ENCODE data around the gene SRRM5.
A peak's percentile ranks its signal among the peaks of the same experiment; 100 is the strongest.
"Not testable (repeated sequence)": the region's sequence is repeated elsewhere in the genome, so short reads cannot be mapped to it uniquely, and the experiment has no call there.

SRRM5 gene, protein sequence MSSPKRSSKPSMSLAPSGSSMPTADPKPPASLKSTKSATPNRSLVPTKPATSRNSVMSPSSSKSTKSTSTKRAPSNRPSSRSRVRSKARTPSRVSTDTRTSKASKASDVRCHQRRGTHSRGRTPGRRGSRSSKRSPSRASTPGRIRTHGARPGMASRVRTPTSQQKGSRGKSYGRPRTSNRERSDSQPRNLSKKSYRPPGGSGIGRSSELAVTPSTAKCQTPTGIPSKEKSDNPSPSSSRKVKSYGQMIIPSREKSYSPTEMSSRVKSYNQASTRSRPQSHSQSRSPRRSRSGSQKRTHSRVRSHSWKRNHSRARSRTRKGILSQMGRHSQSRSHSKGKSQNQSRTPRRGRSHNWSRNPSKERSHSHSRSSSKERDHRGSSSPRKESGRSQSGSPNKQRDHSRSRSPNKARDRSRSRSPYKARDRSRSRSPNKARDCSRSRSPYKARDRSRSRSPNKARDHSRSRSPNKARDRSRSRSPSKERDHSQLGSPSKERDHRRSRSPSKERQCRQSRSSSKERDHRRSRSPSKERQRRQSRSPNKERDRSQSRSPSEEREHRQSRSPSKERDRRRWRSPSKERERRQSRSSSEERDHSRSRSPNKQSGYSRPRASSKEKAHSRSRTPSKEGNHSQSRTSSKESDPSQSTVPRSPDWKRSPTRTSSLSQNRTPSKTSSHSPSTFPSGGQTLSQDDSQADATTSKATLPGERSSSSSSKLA

DNA sequence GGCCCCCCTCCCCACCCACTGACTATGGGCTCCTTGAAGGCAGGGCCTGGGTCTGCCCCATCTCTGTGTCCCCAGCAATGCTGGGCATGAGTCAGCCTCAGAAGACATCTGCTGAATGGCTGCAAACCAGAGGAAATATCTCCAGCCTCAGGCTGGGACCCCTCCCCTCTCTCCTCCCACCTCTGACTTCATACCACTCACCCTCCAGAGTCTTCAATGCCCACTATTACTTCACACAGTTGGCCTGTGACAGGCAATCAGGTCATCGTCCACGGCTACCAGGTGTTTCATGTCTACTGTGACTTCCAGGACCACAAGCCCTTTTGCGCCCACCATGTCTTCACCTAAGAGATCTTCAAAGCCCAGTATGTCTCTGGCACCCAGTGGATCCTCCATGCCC is at the start of gene SRRM5:
SRRM5 (plus strand) TSS at position 301 of the 400 bp plus-strand sequence; CDS start at position 335, 34 bp downstream.
- DNase-seq (ENCODE audit: low read depth) = no peak

DNA sequence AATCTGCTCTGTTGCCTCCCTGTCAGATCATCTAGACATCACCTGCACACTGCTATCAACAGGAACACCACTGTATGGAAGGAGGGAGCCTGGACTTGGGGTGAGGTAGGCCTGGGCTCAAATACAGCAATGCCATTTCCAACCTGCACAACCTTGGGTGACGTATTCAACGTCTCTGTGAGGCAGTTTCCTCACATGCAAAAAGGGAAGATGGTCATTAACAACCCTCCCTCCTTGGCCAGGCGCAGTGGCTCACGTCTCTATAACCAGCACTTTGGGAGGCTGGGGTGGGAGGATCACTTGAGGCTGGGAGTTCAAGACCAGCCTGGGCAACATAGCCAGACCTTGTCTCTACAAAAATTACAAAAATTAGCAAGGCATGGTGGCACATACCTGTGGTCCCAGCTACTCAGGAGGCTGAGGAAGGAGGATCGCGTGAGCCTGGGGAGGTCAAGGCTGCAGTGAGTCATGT is 49.6 kb upstream of the SRRM5 start:
- no peak for DNase-seq (ENCODE audit: low read depth)

DNA sequence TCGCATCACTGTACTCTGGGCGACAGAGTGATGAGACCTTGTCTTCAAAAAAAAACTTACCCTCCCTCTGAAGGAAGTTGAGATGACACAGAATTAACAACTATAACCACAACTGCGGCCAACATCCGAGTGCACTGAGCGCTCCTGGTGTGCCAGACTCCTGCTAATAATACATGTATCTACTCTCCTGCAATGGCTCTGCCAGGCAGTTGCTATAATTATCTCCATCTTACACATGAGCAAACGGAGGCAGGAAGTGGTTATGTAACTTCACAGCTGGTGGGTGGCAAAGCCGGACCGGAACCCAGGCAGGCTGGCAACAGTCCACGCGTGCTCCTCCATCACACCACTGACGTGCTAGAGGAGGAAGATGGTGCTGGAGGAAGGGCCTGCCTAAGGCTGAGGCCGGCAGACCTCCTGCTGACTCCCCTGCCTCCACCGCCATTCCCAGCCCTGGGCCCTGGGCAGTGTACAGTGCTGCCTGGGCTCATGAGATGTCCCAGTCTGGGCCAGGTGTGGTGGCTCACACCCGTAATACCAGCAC is 49.1 kb upstream of the SRRM5 start:
- peak; percentile 73 for DNase-seq (ENCODE audit: low read depth)

DNA sequence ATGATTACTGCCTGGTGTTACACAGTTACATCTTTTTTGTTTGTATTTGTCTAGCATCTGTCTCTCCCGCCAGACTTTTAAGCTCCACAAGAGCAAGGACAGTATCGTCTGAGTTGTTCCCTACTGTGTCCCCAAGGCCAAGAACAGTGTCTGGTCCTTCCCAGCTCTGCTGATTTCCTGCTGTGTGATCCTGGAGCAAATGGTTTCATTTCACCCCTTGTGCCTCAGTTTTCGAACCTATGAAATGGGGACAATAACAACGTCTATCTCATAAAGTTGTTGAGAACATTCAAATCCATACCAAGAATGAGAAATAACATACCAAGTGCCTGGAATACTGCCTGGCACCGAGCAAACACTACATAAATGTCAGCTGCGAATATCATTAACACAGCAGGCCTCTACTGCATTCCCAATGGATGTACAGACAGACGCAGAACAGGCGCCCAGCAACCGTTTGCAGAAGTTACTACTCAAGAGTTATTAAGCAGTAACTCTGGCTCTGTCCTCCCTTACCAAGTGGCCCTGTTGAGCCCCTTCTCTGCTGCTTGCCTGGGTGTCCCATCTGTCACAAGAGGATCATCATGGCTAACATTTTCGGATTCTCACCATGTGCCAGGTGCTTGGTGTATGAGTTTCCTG is 48.0 kb upstream of the SRRM5 start:
- no peak for DNase-seq (ENCODE audit: low read depth)

DNA sequence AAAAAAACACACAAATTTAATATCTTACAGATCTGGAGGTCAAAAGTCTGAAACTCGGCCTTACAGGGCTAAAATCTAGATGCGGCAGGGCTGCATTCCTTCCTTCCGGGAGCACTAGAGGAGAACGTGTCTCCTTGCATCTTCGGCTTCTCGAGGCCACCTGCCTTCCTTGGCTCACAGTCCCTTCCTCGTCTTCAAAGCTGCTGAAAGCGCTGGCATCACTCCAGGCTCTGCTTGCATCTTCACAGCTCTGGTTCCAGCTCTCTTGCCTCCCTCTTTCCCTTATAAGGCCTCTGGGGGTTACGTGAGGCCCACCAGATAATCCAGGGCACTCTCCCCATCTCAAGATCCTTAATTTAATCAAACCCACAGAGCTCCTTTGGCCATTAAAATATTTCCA is 47.1 kb upstream of the SRRM5 start:
- DNase-seq (ENCODE audit: low read depth) = no peak

DNA sequence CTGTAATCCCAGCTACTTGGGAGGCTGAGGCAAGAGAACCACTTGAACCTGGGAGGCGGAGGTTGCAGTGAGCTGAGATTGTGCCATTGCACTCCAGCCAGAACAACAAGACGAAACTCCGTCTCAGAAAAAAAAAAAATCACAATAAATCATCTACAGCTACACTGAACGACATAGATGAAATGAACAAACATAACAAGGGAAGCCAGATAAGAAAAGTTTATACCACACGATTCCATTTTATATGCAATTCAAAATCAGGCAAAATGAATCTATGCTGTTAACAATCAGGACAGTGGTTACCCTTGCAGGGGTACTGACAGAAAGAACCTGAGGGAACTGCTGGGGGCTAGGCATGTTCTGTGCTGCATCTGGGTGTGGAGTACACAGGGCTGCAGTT is 42.2 kb upstream of the SRRM5 start:
- DNase-seq (ENCODE audit: low read depth) = no peak

DNA sequence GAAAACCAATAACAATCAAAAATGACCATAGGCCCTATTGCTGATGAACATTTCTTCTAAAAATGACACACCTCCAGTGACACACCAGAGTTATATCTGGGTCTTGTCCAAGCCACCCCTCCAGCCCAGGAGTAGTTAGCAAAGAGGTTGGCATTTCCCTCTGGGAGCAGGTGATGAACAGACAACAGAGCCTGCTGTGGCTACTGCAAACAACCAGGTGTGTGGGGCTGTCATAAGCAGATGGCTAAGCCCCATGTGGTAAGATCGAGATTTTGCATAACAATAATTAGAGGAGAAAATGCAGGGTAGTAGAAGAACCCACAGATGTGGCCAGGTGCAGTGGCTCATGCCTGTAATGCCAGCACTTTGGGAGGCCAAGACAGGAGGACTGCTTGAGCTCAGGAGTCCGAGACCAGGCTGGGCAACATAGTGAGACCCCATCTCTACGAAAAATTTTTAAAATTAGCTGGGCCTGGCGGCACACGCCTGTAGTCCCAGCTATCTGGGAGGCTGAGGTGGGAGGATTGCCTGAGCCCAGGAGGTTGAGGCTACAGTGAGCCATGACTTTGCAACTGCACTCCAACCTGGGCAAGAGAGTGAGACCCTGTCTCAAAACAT is 41.6 kb upstream of the SRRM5 start:
- no peak for DNase-seq (ENCODE audit: low read depth)

DNA sequence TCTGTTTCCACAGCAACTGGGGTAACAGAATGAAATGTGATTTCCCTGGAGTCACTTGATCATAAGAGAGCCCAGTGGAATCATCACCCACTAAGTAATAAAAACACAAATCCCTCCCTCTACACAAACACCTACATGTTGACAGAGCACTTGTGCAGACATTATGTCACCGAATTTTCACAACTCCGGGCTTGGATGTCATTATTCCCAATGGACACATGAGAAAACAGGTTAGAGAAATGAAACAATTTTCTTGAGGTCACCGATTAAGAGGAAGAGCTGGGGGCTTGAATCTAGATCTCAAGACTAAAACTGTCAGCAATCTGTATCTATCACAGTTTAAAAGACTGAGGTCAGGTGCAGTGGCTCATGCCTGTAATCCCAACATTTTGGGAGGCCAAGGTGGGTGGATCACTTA is 39.7 kb upstream of the SRRM5 start:
- no peak for DNase-seq (ENCODE audit: low read depth)

DNA sequence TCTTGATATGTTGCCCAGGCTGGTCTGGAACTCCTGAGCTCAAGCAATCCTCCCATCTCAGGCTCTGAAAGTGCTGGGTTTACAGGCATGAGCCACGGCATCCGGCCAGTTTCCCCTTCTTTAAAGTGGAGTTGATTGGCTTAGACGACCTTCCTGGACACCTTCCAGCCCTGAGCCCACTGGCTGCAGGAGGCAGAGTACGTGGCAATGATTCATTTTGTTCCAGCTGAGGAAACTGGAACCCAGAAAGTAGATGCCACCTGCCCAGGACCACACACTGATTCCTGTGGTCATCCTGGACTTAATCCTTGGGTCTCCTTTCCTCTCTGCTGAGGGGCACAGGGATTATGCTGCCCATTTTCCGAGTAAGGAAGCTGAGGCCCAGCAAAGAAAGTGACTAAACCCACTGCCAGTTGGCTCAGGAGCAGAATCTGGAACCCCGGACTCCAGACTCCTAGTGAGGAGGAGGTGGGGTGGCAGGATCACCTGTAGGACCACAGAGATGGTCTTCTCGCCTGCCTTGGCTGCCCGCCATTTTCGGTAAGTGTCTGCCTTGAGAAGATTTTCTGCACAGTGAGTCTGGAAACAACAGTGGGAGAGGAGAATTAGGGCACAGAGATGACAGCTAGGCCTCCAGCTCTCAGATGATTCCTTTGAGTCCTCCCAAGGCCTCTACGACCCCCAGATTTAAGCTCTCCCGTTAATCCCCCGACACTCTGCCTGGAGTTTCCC is 37.3 kb upstream of the SRRM5 start:
- DNase-seq (ENCODE audit: low read depth) = no peak

DNA sequence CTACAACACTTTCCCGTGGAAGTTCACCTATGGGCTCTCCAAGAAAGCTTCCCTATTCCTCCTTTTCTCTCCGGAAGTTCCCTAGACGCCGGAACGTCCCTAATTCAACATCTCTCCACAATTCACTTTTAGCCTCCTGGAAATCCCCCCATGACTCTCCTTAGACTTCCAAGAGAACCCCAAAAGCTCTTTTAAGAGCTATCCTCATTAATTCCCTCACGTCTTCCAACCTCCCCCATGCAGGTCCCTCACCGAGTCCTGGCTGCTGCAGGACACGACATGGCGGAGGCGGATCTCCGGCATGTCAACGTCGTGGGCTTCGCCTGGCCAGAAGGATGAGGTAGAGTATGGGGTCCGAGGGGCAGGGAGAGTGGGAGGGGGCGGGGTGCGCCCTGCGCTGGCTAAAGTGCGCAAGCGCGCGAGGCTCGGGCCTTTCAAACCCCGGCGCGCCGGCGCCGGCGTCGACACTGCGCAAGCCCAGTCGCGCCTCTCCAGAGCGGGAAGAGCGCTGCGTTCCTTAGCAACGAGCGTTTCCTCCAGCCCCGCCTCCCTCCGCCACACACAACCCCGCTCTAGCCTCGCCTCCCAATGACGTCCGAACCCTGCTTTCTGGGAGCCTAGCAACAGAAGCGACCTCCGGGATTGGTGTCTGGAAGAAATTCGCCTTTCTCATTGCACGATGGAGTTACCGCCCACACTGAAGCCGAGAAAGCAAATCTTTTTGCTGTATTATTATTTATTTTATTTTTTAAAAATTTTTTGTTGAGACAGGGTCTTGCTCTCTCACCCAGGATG is 36.5 kb upstream of the SRRM5 start, which contains the start of the genes PINLYP and XRCC1:
PINLYP (plus strand) TSS at position 646 of the 795 bp plus-strand sequence. CDS start 1,391 bp downstream, outside the sequence.
XRCC1 (minus strand) TSS at position 372 of the 795 bp plus-strand sequence; CDS start at position 303, 69 bp downstream.
- peak; percentile 98 for DNase-seq (ENCODE audit: low read depth)

DNA sequence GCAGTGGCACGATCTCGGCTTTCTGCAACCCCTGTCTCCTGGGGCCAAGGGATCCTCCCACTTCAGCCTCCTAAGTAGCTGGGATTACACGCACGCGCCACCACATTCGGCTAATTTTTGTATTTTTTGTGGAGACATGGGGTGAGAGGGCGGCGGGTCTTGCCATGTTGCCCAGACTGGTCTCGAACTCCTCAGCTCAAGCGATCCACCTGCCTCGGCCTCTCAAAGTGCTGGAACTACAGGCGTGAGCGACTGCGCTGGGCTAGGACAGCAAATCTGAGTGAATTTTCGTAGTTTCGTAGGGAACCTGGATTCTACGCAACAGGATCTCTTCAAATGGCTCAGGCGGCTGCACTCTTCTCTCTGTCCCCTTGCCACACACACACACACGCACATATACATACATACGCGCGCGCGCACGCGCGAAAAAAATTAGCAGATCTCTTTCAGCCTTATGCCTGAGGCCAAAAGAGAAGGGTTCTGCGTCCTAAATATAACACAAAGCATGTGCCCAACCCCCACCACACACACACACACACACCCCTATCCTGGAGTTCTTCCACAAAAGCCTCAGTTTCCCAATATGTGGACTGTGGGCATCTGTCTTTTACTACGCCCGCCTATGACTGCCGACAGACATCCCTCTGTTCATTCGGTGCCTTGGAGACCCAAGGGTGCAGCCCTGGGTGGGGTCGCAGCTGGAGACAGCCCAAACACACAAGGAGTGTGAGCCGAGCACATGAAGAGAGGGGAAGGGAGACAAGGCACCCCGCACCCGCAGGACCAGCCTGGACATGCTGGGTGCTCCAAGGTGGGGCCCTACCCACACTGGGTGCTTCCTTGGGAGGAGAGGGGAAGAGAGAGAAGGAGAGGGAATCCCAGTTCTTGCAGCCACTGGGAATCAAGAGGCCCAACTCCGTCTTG is 35.7 kb upstream of the SRRM5 start:
- DNase-seq (ENCODE audit: low read depth) = no peak

DNA sequence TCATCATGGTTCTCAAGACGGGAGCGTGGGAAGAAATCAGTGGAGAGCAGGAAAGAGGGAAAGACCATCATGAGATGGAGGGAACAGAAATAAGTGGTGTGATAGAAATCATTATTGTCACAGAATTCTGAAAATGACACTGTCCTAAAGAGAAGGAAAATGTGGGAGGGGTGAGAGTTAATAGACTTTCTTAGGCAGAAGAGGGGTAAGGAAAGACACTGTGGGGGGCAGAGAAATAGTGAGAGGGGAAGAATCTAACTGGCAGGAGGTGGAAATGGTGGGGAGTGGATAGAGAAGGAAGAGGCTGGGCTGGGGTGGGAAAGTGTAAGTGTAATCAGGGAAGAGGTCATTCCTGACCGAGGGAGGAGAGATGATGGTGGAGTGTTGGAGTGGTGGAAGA is 33.1 kb upstream of the SRRM5 start:
- DNase-seq (ENCODE audit: low read depth) = no peak

DNA sequence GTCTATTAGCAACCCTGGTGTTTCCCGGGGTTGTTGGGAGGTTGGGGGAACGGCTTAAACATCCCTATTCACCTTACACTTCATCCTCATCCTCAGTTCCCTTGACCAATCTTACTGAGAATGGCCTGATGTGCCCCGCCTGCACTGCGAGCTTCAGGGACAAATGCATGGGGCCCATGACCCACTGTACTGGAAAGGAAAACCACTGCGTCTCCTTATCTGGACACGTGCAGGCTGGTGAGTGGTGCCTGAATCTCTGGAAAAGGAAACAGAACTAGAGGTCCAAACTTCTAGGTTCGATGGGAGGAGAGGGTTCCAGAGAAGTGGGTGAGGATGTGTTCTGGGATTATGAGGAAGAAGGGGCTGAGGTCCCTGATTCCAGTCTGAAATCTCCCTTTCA is 30.4 kb upstream of the SRRM5 start:
- DNase-seq (ENCODE audit: low read depth) = no peak

DNA sequence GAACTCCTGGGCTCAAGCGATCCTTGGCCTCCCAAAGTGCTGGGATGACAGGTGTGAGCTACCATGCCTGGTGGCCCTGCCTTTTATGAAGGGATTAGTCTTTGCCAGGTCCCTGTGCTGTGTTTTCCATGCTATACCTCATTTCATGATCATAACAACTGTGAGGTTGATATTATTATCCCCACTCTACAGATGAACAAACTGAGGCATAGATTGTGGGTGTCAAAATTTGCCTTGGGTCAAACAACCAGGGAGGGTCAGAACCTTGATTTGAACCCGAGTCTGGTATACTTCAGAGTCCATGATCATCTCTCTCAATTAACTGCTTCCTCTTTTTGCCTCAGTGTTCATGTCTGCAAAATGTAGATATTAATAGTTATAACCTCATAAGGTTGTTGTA is 29.4 kb upstream of the SRRM5 start:
- DNase-seq (ENCODE audit: low read depth) = no peak

DNA sequence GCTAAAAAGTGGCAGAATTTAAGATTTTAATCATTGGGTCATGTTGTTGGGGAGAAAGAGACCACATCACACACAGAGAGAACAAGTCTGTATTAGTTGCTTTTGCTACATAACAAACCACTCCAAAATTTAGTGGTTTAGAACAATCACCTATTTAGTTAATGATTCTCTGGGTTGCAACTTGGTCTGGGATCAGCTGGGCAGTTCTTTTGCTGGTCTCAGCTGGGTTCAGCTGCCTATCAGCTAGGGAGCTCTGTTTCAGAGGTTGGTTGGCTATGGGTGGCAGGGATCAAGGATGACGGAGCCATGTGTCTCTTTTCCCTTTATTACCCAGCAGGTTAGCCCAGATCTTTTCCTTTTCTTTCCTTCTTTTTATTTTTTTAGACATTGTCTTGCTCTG is 27.4 kb upstream of the SRRM5 start:
- no peak for DNase-seq (ENCODE audit: low read depth)

DNA sequence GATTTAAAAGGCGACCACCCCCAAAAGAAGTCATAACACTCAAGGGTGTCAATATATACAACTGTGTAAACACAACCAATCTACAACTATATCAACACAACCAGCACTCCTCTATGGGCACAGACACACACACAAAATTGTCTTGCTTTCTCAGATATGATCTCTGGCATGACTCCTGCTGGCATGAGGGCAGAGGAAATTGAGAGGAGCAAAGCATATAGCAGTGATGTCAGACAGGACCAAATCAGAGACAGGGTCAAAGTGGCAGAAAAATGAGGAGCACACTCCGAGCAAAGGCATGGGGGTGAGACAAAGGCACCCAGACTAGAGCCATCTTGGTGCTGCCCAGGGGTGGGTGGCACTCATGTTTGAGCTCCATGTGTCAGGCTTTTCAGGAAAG is 25.5 kb upstream of the SRRM5 start:
- DNase-seq (ENCODE audit: low read depth) = no peak

DNA sequence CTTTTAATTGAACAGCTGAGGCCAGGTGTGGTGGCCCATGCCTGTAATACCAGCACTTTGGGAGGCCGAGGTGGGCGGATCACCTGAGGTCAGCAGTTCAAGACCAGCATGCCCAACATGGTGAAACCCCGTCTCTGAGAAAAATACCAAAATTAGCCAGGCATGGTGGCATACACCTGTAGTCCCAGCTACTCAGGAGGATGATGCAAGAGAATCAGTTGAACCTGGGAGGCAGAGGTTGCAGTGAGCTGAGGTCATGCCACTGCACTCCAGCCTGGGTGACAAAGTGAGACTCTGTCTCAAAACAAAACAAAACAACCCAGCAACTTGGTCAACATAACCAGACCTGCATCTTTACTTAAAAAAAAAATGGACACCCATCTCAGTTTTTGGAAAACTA is 24.9 kb upstream of the SRRM5 start:
- DNase-seq (ENCODE audit: low read depth) = not testable (repeated sequence)

DNA sequence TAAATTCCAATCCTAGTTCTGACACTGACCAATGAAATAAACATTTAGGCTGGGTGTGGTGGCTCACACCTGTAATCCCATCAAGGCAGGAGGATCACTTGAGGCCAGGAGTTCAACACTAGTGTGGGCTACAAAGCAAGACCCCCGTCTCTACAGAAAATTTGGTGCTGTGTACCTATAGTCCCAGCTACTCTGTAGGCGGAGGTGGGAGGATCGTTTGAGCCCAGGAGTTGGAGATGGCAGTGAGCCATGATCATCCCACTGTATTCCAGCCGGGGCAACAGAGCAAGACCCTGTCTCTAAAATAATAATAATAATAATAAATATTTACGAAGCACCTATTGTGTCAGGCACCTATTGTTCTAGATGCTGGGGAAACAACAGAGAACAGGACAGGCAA is 22.6 kb upstream of the SRRM5 start:
- DNase-seq (ENCODE audit: low read depth) = no peak

DNA sequence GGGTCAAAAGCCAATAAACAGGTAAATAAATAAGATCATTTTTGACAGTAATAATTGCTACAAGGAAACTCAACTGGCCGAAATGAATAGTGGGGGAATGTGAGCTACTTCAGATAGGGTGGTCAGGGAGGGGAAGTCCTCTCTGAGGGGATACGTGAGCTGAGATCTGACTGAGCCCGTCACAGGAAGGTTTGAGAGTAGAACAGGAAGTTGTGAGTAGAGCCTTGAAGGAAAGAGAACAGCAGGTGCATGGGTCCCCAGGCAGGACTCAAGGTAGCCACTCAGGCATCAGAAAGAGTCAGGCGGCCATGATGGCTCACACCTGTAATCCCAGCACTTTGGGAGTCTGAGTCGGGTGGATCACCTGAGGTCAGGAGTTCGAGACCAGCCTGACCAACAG is 22.2 kb upstream of the SRRM5 start:
- no peak for DNase-seq (ENCODE audit: low read depth)

Data from T-helper 22 cell (primary cell).